DMS79 (cell line): ENCODE measurements around the gene KRTAP2-1.
"Not testable (repeated sequence)": the region's sequence is repeated elsewhere in the genome, so short reads cannot be mapped to it uniquely, and the experiment has no call there.

Source experiments
- DNase-seq: peaks from one replicate; lab custom pipeline; 2025; lab: John Stamatoyannopoulos, UW

The KRTAP2-1 gene

DNA sequence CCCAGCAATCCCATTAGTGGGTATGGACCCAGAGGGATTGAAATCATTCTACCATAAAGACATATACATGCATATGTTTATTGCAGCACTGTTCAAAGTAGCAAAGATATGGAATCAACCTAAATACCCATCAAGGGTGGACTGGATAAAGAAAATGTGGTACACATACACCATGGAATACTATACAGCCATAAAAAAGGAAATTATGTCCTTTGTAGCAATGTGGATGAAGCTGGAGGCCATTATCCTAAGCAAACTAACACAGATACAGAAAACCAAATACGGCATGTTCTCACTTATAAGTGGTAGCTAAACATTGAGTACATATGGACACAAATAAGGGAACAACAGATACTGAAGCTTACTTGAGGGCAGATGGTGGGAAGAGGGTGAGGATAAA, 10.4 kb upstream of the KRTAP2-1 start:
- DNase-seq, result no peak

DNA sequence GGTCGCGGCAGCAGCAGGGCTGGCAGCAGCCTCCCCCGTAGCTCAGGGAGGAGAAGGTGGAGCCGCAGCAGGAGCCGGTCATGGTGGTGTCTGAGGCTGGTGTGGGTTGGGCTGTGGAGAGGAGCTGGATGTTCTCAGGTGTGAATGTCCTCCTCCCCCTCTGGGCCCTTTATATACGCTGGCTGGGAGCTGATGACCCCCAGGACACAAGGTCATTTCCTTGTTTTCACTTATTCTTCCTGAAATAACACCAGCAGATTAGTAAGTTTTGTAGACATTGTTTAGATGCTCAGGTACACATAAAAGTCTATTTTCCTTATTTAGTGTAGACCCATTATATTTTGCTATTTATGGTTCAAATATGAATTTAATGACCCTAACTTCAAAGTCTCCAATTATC, 8.0 kb upstream of the KRTAP2-1 start, which contains the start of gene KRTAP2-2:
TSS of gene KRTAP2-2 (minus strand) at position 101 of the 400 bp plus-strand sequence. CDS start at position 82, 19 bp downstream.
- not testable (repeated sequence) for DNase-seq

DNA sequence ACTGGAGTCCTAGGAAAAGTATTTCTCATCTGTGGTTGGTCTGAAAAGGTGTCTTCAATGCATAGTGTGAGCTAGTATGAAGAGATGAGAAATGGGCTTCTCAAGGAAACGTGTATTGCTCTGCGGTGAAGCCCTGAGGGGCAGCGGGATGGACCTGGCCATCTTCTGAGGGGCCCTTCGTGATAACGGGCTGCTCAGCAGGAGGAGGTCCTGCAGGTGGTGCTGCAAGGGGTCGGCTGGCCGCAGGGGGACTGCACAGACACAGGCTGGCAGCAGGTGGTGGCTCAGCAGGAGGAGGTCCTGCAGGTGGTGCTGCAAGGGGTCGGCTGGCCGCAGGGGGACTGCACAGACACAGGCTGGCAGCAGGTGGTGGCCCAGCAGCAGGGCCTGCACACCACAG, 7.4 kb upstream of the KRTAP2-1 start:
- DNase-seq, result not testable (repeated sequence)

DNA sequence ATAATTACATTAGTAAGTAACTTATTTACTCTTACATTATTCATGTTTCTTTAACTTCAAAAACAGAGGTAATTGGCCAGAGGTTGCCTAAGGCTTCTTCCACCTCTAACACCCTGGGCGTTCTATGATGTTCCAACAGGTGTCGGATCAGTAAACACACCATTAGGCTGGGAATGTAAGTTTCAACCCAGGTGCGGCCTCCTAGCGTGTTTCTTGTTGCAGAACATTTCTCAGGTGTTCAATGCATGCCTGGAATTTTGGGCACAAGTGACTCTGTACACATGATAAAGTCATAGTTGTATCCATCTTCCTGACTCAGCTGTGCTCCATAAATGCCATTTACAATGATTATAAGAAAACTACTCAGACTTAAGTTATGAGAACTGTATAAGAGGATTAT, 6.9 kb upstream of the KRTAP2-1 start:
- DNase-seq, result no peak

DNA sequence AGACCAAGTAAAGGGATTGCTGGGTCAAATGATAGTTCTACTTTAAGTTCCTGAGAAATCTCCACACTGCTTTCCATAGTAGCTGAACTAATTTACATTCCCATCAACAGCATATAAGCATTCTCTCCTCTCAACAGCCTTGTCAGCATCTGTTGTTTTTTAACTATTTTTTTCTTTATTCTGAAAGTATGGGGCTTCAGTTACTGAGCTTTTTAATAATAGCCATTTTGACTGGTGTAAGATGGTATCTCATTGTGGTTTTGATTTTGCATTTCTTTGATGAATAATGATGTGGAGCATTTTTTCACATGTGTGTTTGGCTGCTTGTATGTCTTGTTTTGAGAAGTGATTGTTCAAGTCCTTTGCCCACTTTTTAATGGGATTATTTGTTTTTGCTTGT, 5.5 kb upstream of the KRTAP2-1 start:
- no peak for DNase-seq

DNA sequence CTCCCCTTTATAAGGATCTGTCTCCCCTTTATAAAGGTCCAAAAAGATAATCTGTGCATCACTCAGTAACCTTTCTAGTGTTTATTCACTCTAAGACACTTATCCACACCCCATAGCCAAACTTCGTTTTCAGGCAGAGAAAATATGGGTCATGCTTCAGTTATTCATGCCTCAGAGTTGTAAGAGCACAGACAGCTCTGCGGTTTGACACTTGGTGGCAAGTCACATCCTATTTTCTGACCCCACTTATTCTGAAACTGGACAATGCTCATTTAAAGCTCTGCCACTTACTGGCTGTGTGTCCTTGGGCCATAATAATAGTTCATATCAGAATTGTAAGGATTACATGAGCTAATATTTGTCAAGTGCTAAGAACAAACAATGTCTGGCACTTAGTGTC, 2.0 kb upstream of the KRTAP2-1 start:
- no peak for DNase-seq

DNA sequence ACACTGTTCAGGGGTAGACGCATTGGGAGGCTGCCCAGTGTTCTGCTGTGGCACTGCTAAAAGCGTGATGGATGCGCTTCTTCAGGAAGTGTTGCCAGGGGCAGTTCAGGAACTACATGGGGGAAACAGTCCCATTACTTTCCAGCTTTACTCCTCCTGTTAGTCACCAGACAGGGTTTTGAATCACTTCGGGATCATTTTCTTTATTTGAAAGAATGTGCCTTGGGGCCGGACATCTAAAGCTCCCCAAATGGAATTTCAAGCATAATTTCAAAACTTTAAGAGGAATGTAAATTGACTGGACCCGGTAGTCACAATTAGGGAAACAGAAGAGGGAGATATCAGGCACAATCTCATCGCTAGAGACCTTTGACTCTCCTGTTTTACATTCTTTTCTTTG, 1.3 kb upstream of the KRTAP2-1 start:
- no peak for DNase-seq

DNA sequence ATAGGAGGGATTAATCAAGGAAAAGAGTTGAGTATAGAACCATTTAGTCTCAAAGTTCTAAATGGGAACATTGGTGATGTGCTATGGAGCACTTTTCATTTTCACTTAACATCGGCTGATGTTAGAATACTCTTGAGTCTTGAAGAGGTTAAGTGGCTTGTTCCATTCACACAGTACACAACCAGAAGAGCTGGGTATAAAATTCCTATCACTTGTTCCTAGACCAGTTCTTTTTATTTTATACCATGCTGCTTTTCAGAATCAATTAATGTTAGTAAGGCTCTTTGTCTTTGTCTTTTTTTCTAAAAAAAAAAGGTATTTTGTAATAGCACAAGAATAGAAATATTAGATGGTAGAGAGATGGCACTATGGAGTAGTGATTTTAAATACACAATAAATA, 4.2 kb downstream of the KRTAP2-1 start:
- DNase-seq, result no peak

DNA sequence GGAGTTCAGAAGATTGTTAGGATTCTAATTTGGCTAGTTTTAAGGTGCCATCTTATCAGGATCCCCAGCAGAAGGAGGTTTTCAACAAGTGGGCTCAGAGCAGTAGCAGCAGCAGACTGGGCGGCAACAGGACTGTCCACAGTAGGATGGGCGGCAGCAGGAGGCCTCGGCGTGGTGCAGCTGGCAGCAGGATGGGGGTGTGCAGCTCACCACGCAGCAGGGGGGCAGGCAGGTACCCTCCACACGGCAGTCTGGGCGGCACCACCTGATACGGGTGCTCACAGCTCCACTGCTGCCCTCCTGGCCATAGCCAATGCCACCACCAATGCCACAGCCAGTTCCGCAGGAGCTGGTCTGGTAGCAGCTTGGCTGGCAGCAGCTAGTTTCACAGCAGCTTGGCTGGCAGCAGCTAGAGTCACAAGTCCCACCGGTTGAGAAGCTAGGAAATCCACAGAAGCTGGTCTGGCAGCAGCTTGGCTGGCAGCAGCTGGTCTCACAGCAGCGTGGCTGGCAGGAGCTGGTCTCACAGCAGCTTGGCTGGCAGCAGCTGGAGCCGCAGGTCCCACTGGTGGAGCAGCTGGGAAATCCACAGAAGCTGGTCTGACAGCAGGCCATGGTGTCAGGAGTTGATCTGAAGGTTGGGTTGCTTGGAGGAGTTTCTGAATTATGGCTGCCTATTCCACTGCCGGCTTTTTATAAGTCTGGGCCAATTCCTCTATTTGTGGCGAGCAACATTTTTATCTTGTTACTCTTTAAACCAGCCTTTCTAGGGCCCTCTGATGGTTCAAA, 6.1 kb downstream of the KRTAP2-1 start, which contains the start of gene KRTAP1-1:
TSS of gene KRTAP1-1 (minus strand) at position 668 of the 789 bp plus-strand sequence. CDS start at position 615, 53 bp downstream.
- DNase-seq, result not testable (repeated sequence)

DNA sequence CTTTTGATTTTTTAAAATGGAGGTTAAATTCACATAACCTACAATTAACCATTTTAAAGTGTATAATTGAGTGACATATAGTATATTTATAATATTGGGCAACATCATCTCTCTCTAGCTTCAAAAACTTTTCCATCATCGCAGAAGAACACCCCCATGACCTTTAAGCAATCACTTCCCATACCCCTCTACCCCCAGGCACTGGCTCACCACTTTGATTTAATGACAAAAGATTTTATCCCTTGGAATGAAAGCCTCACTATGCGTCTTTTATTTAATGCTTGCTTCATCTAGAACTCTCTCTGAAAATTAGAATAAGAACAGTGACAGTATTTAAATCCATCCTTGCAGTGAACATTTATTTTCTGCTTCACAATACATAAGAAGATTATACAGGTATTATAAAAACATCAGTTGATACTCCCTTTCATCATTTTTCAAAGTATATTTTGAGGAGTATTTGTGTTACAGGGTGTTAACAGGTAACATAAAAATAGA, 9.2 kb downstream of the KRTAP2-1 start:
- DNase-seq, result no peak

DNA sequence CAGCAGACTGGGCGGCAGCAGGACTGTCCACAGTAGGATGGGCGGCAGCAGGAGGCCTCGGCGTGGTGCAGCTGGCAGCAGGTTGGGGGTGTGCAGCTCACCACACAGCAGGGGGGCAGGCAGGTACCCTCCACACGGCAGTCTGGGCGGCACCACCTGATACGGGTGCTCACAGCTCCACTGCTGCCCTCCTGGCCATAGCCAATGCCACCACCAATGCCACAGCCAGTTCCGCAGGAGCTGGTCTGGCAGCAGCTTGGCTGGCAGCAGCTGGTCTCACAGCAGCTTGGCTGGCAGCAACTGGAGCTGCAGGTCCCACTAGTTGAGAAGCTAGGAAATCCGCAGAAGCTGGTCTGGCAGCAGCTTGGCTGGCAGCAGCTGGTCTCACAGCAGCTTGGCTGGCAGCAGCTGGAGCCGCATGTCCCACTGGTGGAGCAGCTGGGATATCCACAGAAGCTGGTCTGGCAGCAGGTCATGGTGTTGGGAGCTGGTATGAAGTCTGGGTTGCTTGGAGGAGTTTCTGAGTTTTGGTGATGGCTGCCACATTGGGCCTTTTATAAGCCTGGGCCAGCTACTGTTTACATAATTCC, 12.7 kb downstream of the KRTAP2-1 start, which contains the start of gene KRTAP1-3:
TSS of gene KRTAP1-3 (minus strand) at position 529 of the 590 bp plus-strand sequence. CDS start at position 476, 53 bp downstream.
- DNase-seq, result not testable (repeated sequence)

DNA sequence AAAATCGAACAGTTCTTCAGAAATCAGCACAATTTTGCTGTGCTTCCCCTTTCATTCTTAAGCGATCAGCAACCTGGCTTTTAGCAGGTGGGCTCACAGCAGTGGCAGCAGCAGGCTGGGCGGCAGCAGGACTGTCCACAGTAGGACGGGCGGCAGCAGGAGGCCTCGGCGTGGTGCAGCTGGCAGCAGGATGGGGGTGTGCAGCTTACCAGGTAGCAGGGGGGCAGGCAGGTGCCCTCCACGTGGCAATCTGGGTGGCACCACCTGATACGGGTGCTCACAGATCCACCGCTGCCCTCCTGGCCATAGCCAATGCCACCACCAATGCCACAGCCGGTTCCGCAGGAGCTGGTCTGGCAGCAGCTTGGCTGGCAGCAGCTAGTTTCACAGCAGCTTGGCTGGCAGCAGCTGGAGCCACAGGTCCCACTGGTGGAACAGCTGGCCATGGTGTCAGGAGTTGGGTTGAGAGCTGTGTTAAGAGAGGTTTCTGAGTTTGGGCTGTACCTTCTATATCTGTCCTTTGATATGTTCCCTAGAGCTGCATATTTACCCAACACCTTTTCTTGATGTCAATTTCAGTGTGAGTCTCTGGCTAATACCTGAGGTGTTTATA, 17.4 kb downstream of the KRTAP2-1 start, which contains the start of gene KRTAP1-4:
TSS of gene KRTAP1-4 (minus strand) at position 563 of the 613 bp plus-strand sequence. CDS start at position 446, 117 bp downstream.
- no peak for DNase-seq

DNA sequence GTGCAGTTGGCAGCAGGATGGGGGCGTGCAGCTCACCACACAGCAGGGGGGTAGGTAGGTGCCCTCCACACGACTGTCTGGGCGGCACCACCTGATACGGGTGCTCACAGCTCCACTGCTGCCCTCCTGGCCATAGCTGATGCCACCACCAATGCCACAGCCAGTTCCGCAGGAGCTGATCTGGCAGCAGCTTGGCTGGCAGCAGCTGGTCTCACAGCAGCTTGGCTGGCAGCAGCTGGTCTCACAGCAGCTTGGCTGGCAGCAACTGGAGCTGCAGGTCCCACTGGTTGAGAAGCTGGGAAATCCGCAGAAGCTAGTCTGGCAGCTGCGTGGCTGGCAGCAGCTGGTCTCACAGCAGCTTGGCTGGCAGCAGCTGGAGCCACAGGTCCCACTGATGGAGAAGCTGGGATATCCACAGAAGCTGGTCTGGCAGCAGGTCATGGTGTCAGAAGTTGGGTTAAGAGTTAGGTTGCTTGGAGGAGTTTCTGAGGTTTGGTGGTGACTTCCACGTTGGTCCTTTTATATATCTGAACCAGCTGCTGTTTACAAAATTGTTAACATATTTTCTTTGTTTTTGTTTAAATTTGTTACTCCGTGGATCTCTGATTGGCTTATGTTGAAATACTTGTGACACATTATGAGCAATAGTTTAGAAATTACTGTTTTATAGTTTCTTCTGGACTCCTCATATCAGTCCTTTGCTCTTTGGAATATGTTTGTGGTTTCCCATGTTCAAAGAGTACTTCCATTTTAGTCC, 20.2 kb downstream of the KRTAP2-1 start, which contains the start of gene KRTAP1-5:
TSS of gene KRTAP1-5 (minus strand) at position 494 of the 757 bp plus-strand sequence. CDS start at position 441, 53 bp downstream.
- DNase-seq, result no peak

DNA sequence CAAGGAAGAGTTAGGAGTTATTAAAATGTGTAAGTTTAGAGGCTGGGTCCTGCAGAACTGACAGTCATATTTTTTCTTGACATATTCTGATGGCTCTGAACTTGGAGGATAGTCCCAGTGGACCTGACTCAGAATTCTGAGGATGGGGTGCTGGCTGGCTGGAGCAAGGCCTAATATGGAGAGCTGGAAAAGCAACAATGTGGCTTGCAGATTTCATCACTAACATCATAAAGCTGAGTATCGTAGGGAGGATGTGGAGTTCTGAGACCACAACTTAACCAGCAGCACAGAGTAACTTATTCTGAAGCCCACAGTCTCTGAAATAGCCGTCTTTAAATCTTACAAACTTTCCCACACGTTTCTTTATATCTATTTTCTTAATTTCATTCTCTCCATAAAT, 22.4 kb downstream of the KRTAP2-1 start:
- no peak for DNase-seq

DNA sequence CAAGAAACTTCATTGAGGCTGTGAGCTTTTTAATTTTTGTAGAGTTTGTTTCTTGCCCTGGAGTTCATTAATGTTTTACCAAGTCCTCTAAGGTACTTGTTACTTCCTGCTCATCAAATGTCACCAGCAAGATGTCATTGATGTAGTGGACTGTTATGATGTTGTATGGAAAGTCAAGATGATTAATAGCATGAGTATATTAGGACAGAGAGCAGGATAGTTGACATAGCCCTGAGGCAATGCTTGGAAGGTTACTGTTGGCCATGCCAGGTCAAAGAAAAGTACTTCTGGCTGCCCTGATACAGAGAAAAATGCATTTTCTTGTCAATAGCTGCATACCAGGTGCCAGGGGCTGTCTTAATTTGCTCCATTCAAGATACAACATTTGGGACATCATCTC, 26.8 kb downstream of the KRTAP2-1 start:
- DNase-seq, result no peak

DNA sequence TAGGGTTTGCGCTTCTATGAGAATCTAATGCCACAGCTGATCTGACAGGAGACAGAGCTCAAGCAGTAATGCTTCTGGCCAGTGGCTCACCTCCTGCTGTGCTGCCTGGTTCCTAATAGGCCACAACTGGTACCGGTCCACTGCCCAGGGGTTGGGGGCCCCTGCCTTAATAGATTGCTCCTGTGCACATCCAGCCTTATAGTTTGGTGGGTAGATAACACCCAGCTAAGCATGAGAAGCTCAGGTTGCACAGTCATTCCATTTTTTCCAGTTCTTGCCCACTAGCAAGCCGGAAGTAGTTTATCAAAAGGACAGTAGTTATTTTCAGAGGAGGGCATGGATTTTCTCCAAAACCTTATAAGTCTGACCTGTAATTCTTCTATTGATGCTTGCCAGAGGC, 27.7 kb downstream of the KRTAP2-1 start:
- no peak for DNase-seq

DNA sequence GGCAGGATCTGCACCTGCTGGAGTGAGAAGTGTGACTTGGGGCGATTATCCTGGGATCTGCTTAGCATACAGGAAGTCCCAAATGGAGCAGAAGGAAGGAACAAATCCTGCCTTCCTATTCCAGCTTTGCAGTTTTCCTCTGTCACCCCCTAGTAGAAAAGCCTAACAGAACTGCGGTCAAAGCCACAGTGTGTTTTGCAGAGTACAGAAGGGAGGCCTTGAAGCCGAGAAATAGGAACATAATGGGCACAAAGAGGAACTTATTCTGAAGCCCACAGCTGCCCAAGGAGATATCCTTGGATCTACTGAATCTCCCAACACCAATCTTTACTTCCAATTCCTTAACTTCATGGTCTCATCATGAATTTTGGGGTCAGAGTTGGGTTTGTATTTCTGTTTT, 28.6 kb downstream of the KRTAP2-1 start:
- DNase-seq, result no peak

DNA sequence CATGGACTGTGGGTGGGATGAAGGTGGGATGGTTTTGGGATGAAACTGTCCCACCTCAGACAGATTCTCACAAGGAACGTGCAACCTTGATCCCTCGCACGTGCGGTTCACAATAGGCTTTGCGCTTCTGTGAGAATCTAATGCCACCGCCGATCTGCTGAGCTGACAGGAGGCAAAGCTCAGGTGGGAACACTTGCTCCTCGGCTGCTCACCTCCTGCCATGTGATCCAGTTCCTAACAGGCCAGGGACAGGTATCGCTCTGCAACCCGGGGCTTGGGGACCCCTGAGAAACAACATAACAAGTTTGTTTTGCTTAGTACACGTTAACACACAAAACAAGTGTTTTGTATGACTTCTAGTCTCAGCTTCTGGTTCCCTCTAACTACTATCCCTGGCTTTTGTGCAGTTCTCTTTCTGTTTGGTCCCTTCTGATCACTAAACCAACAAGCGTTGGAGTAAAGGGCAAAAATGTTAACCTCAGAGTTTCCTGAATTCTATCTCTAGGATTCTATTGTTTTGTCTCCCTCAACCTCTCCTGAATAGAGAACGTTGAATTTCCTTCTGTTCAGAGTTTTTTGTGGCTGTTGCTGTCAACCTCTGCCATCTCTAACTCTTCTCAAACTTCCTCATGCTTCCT, 30.4 kb downstream of the KRTAP2-1 start:
- DNase-seq, result no peak

DNA sequence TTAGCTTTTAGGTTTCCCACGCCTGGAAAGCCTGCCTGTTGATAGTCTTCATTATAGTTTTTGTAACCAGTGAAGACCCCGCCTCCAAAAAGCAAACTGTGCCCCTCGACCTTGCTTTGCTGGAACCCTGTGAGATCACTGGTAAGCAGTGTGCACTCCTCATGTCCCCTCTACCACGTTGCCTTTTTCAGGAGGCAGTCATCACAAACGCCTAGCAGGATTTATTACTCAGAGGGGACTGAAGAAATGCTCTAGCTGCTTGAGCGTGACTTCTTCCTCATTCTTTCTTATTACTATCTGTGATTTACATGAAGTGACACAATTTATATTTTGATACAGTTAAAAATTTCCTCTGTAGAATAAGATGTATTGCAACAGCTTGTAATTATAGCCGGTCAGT, 31.7 kb downstream of the KRTAP2-1 start:
- DNase-seq, result no peak

DNA sequence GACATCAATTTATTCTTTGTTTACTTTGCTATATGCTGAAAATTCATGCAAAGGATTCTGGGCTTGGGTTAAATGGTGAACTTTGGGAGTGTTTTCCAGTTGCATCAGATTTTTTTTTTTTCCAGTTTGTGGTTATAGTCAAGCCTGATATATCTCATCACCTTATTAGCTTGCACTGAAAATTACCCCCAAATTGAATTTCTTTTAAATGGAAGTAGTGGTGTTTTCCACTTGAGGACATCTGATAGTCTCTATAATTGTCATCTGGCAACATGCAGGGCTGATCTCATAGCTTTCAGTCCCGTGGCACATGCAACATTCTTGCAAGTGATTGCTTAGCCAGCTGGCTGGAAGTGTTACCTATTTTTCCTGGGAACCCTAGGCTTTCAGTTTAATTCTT, 33.5 kb downstream of the KRTAP2-1 start:
- no peak for DNase-seq

DNA sequence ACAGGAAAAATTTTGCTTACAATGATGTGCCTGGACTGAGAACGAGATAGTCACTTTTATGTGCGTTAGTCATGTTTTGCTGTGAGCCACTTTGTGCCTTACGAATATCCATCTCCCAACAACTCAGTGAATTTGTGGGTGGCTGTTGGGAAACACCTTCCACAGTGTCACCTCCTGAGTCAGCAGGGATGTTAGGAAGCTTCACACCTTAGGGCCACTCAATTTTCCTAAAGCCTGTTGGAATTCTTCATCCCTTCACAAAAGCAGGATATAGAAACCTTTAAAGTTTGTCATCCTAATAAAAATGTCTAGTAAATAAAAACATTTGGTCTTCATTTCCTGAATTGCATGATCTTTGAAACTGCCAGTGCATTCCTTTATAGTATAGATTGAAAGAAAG, 33.9 kb downstream of the KRTAP2-1 start:
- no peak for DNase-seq
